WI38 (cell line): ENCODE data around the gene REM1.

Experiments used
- H3K4me3 ChIP-seq: 2 replicates; pipeline ENCODE4 v1.5.1; 2011; ENCODE audit warnings: low read depth, mild to moderate bottlenecking, control low read depth, low read length
- TF ChIP-seq, protein P1 (sequence below): IDR thresholded peaks from 2 replicates; pipeline ENCODE4 v1.5.1; 2012; ENCODE audit warnings: low read depth, mild to moderate bottlenecking, control low read depth, low read length

Gene REM1

GRCh38 chr20:31475472-31476293 lies 595 bp downstream of the REM1 start:
- H3K4me3 ChIP-seq: no peak overlapping the region
- TF ChIP-seq, protein P1, sequence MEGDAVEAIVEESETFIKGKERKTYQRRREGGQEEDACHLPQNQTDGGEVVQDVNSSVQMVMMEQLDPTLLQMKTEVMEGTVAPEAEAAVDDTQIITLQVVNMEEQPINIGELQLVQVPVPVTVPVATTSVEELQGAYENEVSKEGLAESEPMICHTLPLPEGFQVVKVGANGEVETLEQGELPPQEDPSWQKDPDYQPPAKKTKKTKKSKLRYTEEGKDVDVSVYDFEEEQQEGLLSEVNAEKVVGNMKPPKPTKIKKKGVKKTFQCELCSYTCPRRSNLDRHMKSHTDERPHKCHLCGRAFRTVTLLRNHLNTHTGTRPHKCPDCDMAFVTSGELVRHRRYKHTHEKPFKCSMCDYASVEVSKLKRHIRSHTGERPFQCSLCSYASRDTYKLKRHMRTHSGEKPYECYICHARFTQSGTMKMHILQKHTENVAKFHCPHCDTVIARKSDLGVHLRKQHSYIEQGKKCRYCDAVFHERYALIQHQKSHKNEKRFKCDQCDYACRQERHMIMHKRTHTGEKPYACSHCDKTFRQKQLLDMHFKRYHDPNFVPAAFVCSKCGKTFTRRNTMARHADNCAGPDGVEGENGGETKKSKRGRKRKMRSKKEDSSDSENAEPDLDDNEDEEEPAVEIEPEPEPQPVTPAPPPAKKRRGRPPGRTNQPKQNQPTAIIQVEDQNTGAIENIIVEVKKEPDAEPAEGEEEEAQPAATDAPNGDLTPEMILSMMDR: no peak

DNA sequence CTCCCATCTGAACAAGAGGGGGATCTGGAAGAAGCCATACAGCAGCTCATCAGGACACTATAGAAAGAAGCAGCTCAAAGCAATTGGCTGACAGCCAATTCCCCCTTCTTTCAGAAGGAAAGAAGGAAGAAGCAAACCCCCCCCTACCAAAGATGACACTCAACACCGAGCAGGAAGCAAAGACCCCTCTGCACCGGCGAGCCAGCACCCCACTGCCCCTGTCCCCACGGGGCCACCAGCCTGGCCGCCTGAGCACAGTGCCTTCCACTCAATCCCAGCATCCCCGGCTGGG lies 1.2 kb downstream of the REM1 start:
- no peak overlapping the region for H3K4me3 ChIP-seq
- TF ChIP-seq, protein P1: no peak

- H3K4me3 ChIP-seq: no peak overlapping the region
- TF ChIP-seq, protein P1: no peak
These were observed 1.6 kb downstream of the REM1 start for GRCh38 chr20:31476643-31477215.

- TF ChIP-seq, protein P1: no peak
- no peak overlapping the region for H3K4me3 ChIP-seq
These were observed 8.9 kb downstream of the REM1 start for GRCh38 chr20:31484001-31484400.

DNA sequence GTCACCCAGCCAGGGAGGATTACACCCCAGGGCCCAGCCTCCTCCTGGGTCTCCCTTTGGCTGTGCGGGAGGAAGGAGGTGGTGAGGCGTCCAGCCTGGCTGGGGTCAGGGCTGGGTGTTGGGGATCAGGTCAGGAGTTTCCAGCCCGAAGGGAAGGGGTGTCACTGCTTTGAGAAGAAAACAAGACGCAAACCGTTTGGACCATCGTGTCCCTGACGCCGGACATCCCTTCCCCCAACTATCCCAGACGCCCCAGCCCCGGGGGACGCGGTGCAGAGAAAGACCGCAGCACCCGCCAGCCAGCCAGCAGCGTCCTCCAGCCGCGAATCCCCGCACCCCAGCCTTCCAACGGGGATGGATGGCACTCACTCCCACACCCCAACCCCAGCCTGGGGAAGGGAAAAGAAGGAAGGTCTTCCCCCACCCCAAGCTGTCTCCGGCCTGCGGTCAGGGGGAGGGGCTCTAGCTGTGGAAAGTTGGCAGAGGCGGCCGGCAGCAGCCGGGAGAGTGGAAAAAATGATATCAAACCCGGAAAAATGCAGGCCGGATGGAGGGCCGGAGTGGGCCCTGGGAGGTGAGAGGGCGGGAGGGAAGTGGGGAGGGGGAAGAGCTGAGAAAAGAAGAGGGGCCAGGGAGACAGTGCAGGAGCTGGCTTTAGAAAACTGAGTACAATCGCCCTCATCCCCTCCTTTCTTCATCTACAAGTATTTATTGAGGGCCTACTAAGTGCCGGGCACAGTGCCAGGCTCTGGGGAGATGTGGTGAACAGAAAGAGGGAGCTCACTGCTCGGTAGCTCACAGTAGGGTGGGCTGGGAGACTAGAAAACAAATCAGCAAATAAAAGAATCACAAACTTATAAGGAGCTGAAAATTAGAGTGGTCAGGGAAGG lies 10.6 kb downstream of the REM1 start:
- no peak overlapping the region for H3K4me3 ChIP-seq
- TF ChIP-seq, protein P1: no peak

- no peak overlapping the region for H3K4me3 ChIP-seq
- TF ChIP-seq, protein P1: no peak
These were observed 13.0 kb downstream of the REM1 start for GRCh38 chr20:31488115-31488514.
